ENCODE results near the gene SLC6A11.

SLC6A11 gene

GRCh38 chr3:10907262-10907661 is 91.2 kb downstream of the SLC6A11 start:
- peaks cover 34 to 54% (median 46%) of the 10 kb centered on the region in 11 experiments for H3K9me3 ChIP-seq (replicated peaks in 1 of 11)
- H3K4me1 ChIP-seq, result peaks cover 17 to 23% (median 19%) of the 10 kb centered on the region in 10 experiments
- no peaks in the 10 kb centered on the region for H4K20me1 ChIP-seq
- no peaks in the 10 kb centered on the region for H3K36me3 ChIP-seq
- no peak overlapping the region for H3K9ac ChIP-seq
- no peak overlapping the region for H3K4me2 ChIP-seq
- no peak for TF ChIP-seq Cebpa-rat (IDR thresholded peaks at IDR 0.05)
- H3K27me3 ChIP-seq, result no peaks in the 10 kb centered on the region
- H3K27ac ChIP-seq, result no peak overlapping the region
- no peak overlapping the region for H3K4me3 ChIP-seq

GRCh38 chr3:10910367-10910766 is 94.3 kb downstream of the SLC6A11 start:
- Histone ChIP-seq H3K36me3 (no peaks in the 10 kb centered on the region), H3K4me3 (no peak overlapping the region), H3K27ac (no peak overlapping the region), H3K27me3 (no peaks in the 10 kb centered on the region), H3K9ac (no peak overlapping the region), H3K4me2 (peak overlapping the region in 10 of 11 experiments; percentile 17 to 71 (median 64); a peak in 18 of 22 replicates), H3K4me1 (peaks cover 28 to 41% (median 35%) of the 10 kb centered on the region in 10 experiments), H4K20me1 (no peaks in the 10 kb centered on the region), H3K9me3 (replicated peaks in 1 of 11) (peaks cover 31 to 44% (median 38%) of the 10 kb centered on the region in 11 experiments)
- TF ChIP-seq Cebpa-rat (IDR thresholded peaks at IDR 0.05), result no peak

GRCh38 chr3:10911350-10912002 is 95.4 kb downstream of the SLC6A11 start:
- peaks cover 28 to 45% (median 38%) of the 10 kb centered on the region in 10 experiments for H3K4me1 ChIP-seq
- no peak overlapping the region for H3K4me3 ChIP-seq
- no peak for TF ChIP-seq Cebpa-rat (IDR thresholded peaks at IDR 0.05)
- peak overlapping the region in 1 of 11 experiments; percentile 42; a peak in 2 of 22 replicates for H3K27ac ChIP-seq
- H3K9me3 ChIP-seq (replicated peaks in 1 of 11), result peaks cover 20 to 33% (median 27%) of the 10 kb centered on the region in 11 experiments
- no peaks in the 10 kb centered on the region for H3K36me3 ChIP-seq
- H3K4me2 ChIP-seq, result peak overlapping the region; percentile 17 to 71 (median 64)
- no peaks in the 10 kb centered on the region for H3K27me3 ChIP-seq
- 0 out of 22 replicates have a peak overlapping the region, but pooled peaks of 1 of the 11 experiments have one; percentile 36 for H3K9ac ChIP-seq
- no peaks in the 10 kb centered on the region for H4K20me1 ChIP-seq

- no peaks in the 10 kb centered on the region for H3K27me3 ChIP-seq
- peaks cover 7 to 19% (median 14%) of the 10 kb centered on the region in 11 experiments for H3K9me3 ChIP-seq (replicated peaks in 1 of 11)
- H3K27ac ChIP-seq, result no peak overlapping the region
- H3K9ac ChIP-seq, result no peak overlapping the region
- H3K36me3 ChIP-seq, result no peaks in the 10 kb centered on the region
- no peak overlapping the region for H3K4me2 ChIP-seq
- H3K4me3 ChIP-seq, result no peak overlapping the region
- no peak for TF ChIP-seq Cebpa-rat (IDR thresholded peaks at IDR 0.05)
- peaks cover 28 to 45% (median 38%) of the 10 kb centered on the region in 10 experiments for H3K4me1 ChIP-seq
- no peaks in the 10 kb centered on the region for H4K20me1 ChIP-seq
These were observed 96.8 kb downstream of the SLC6A11 start for GRCh38 chr3:10912786-10913185.

GRCh38 chr3:10915376-10915775 is 99.3 kb downstream of the SLC6A11 start:
- Histone ChIP-seq H3K9me3 (replicated peaks in 1 of 11) (peaks cover 0 to 12% (median 8%) of the 10 kb centered on the region in 11 experiments; a peak in 13 of 22 replicates), H3K9ac (no peak overlapping the region), H3K4me1 (peaks cover 25 to 41% (median 34%) of the 10 kb centered on the region in 10 experiments), H3K4me2 (peak overlapping the region in 9 of 11 experiments; percentile 39 to 75 (median 63); a peak in 16 of 22 replicates), H3K27ac (no peak overlapping the region), H3K36me3 (no peaks in the 10 kb centered on the region), H3K27me3 (no peaks in the 10 kb centered on the region), H4K20me1 (no peaks in the 10 kb centered on the region), H3K4me3 (no peak overlapping the region)
- no peak for TF ChIP-seq Cebpa-rat (IDR thresholded peaks at IDR 0.05)

- Histone ChIP-seq H3K9me3 (replicated peaks in 1 of 11) (peaks cover 14 to 29% (median 25%) of the 10 kb centered on the region in 11 experiments; a peak in 20 of 22 replicates), H3K4me2 (no peak overlapping the region), H3K27me3 (no peaks in the 10 kb centered on the region), H3K4me3 (no peak overlapping the region), H3K4me1 (peaks cover 11 to 23% (median 18%) of the 10 kb centered on the region in 10 experiments; a peak in 19 of 20 replicates), H3K36me3 (no peaks in the 10 kb centered on the region), H3K27ac (no peak overlapping the region), H3K9ac (no peak overlapping the region), H4K20me1 (no peaks in the 10 kb centered on the region)
- no peak for TF ChIP-seq Cebpa-rat (IDR thresholded peaks at IDR 0.05)
These were observed 101.1 kb downstream of the SLC6A11 start for GRCh38 chr3:10917176-10917575.

- Histone ChIP-seq H3K27ac (no peak overlapping the region), H4K20me1 (no peaks in the 10 kb centered on the region), H3K9me3 (replicated peaks in 1 of 11) (peaks cover 14 to 33% (median 26%) of the 10 kb centered on the region in 11 experiments; a peak in 20 of 22 replicates), H3K4me2 (no peak overlapping the region), H3K4me1 (peaks cover 11 to 24% (median 17%) of the 10 kb centered on the region in 10 experiments; a peak in 19 of 20 replicates), H3K27me3 (no peaks in the 10 kb centered on the region), H3K4me3 (no peak overlapping the region), H3K9ac (no peak overlapping the region), H3K36me3 (no peaks in the 10 kb centered on the region)
- TF ChIP-seq Cebpa-rat (IDR thresholded peaks at IDR 0.05), result no peak
These were observed 102.0 kb downstream of the SLC6A11 start for GRCh38 chr3:10918011-10918410.

GRCh38 chr3:10919636-10920035 is 103.6 kb downstream of the SLC6A11 start:
- Histone ChIP-seq H3K4me3 (no peak overlapping the region), H3K4me1 (peaks cover 5 to 31% (median 18%) of the 10 kb centered on the region in 10 experiments; a peak in 19 of 20 replicates), H3K9me3 (replicated peaks in 1 of 11) (peaks cover 14 to 34% (median 27%) of the 10 kb centered on the region in 11 experiments; a peak in 20 of 22 replicates), H4K20me1 (no peaks in the 10 kb centered on the region), H3K36me3 (no peaks in the 10 kb centered on the region), H3K27ac (no peak overlapping the region), H3K27me3 (no peaks in the 10 kb centered on the region), H3K4me2 (no peak overlapping the region), H3K9ac (no peak overlapping the region)
- TF ChIP-seq Cebpa-rat (IDR thresholded peaks at IDR 0.05), result no peak

GRCh38 chr3:10925436-10926255 is 109.6 kb downstream of the SLC6A11 start:
- Histone ChIP-seq H4K20me1 (no peaks in the 10 kb centered on the region), H3K27ac (no peak overlapping the region), H3K9ac (no peak overlapping the region), H3K4me1 (peaks cover 0 to 60% (median 29%) of the 10 kb centered on the region in 10 experiments; a peak in 16 of 20 replicates), H3K27me3 (no peaks in the 10 kb centered on the region), H3K36me3 (no peaks in the 10 kb centered on the region), H3K4me3 (no peak overlapping the region), H3K9me3 (replicated peaks in 1 of 11) (peaks cover 13 to 31% (median 21%) of the 10 kb centered on the region in 11 experiments; a peak in 19 of 22 replicates), H3K4me2 (peak overlapping the region in 5 of 11 experiments; percentile 57 to 81 (median 68); a peak in 7 of 22 replicates)
- TF ChIP-seq Cebpa-rat (IDR thresholded peaks at IDR 0.05), result no peak

Measured in BLaER1 treated with 17β-estradiol and CSF1 and Interleukin-3, amounts not matched to agents 10 nM and 100 nM (cell line).